Measurements from ENCODE around the gene CEP95. TPM values are rescaled to one million over a fixed set of nuclear protein-coding genes. Genes with fewer than 3 reads are reported as not detected.

Gene CEP95
- total and polyA plus RNA-seq, 2 of the 13 experiments (the other 11 are each of a cell fraction or from before 2014, with no cell fraction given), result 65.9 to 68.8 TPM

GRCh38 chr17:64506576-64507412 is at the start of gene CEP95 (continued):
- no peak for TF ChIP-seq MTA3 (CRISPR knock-in tag; IDR thresholded peaks at IDR 0.05)
- 0 out of 2 replicates have a peak, but pooled peaks have one; percentile 23 for TF ChIP-seq LBX2 (CRISPR knock-in tag; IDR thresholded peaks at IDR 0.05; ENCODE audit: borderline replicate concordance)
- no peak for TF ChIP-seq MAFG (CRISPR knock-in tag; IDR thresholded peaks at IDR 0.05)
- peak; percentile 35; the same call in 1 of the 2 replicates for TF ChIP-seq ZNF629 (CRISPR knock-in tag; conservative IDR thresholded peaks at IDR 0.05)
- TF ChIP-seq ZNF124 (CRISPR knock-in tag; IDR thresholded peaks at IDR 0.05), result peak; percentile 79
- TF ChIP-seq, protein P1, sequence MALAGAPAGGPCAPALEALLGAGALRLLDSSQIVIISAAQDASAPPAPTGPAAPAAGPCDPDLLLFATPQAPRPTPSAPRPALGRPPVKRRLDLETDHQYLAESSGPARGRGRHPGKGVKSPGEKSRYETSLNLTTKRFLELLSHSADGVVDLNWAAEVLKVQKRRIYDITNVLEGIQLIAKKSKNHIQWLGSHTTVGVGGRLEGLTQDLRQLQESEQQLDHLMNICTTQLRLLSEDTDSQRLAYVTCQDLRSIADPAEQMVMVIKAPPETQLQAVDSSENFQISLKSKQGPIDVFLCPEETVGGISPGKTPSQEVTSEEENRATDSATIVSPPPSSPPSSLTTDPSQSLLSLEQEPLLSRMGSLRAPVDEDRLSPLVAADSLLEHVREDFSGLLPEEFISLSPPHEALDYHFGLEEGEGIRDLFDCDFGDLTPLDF (CRISPR knock-in tag; IDR thresholded peaks at IDR 0.05), result peak; percentile 80
- no peak for TF ChIP-seq ZNF44 (CRISPR knock-in tag; IDR thresholded peaks at IDR 0.05)
- TF ChIP-seq ARNT (IDR thresholded peaks at IDR 0.05), result no peak
- TF ChIP-seq ZC3H4 (CRISPR knock-in tag; IDR thresholded peaks at IDR 0.05; ENCODE audit: borderline replicate concordance), result no peak; the same call in 1 of the 2 replicates
- TF ChIP-seq ZSCAN30 (CRISPR knock-in tag; IDR thresholded peaks at IDR 0.05), result peak; percentile 84; the same call in 1 of the 2 replicates
- TF ChIP-seq ZNF550 (CRISPR knock-in tag; IDR thresholded peaks at IDR 0.05; ENCODE audit: borderline replicate concordance), result no peak
- peak; percentile 63 for TF ChIP-seq MNT (IDR thresholded peaks at IDR 0.05)
- TF ChIP-seq HCFC1 (IDR thresholded peaks at IDR 0.05; ENCODE audit: low read depth, low read length), result peak; percentile 23; the same call in 1 of the 2 replicates
- TF ChIP-seq HNF4A (CRISPR knock-in tag; IDR thresholded peaks at IDR 0.05), result peak; percentile 17; the same call in 1 of the 2 replicates
- TF ChIP-seq, protein P2, sequence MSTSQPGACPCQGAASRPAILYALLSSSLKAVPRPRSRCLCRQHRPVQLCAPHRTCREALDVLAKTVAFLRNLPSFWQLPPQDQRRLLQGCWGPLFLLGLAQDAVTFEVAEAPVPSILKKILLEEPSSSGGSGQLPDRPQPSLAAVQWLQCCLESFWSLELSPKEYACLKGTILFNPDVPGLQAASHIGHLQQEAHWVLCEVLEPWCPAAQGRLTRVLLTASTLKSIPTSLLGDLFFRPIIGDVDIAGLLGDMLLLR (CRISPR knock-in tag; IDR thresholded peaks at IDR 0.05), result peak; percentile 98
- peak; percentile 86 for TF ChIP-seq NFYC (CRISPR knock-in tag; IDR thresholded peaks at IDR 0.05)
- TF ChIP-seq, protein P3, sequence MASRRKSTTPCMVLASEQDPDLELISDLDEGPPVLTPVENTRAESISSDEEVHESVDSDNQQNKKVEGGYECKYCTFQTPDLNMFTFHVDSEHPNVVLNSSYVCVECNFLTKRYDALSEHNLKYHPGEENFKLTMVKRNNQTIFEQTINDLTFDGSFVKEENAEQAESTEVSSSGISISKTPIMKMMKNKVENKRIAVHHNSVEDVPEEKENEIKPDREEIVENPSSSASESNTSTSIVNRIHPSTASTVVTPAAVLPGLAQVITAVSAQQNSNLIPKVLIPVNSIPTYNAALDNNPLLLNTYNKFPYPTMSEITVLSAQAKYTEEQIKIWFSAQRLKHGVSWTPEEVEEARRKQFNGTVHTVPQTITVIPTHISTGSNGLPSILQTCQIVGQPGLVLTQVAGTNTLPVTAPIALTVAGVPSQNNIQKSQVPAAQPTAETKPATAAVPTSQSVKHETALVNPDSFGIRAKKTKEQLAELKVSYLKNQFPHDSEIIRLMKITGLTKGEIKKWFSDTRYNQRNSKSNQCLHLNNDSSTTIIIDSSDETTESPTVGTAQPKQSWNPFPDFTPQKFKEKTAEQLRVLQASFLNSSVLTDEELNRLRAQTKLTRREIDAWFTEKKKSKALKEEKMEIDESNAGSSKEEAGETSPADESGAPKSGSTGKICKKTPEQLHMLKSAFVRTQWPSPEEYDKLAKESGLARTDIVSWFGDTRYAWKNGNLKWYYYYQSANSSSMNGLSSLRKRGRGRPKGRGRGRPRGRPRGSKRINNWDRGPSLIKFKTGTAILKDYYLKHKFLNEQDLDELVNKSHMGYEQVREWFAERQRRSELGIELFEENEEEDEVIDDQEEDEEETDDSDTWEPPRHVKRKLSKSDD (CRISPR knock-in tag; IDR thresholded peaks at IDR 0.05; ENCODE audit: low read depth), result no peak
- peak; percentile 61 for TF ChIP-seq XRCC5 (optimal IDR thresholded peaks at IDR 0.05; ENCODE audit: low read length)
- TF ChIP-seq TMF1 (CRISPR knock-in tag; IDR thresholded peaks at IDR 0.05; ENCODE audit: low read depth), result no peak
- TF ChIP-seq ZNF615 (CRISPR knock-in tag; IDR thresholded peaks at IDR 0.05; ENCODE audit: borderline replicate concordance), result peak; percentile 89; the same call in 1 of the 2 replicates
- no peak for TF ChIP-seq ZMYM3 (CRISPR knock-in tag; IDR thresholded peaks at IDR 0.05)
- TF ChIP-seq ZNF430 (CRISPR knock-in tag; IDR thresholded peaks at IDR 0.05), result peak; percentile 98
- TF ChIP-seq TCF12 (IDR thresholded peaks at IDR 0.05), result no peak
- peak; percentile 89; the same call in 1 of the 2 replicates for TF ChIP-seq TCF12 (CRISPR knock-in tag; IDR thresholded peaks at IDR 0.05)

All from HepG2 (cell line).